Jurkat, Clone E6-1 (cell line): ENCODE measurements around the gene SLC16A10.
"Not testable (repeated sequence)": the region's sequence is repeated elsewhere in the genome, so short reads cannot be mapped to it uniquely, and the experiment has no call there.

Source experiments
- DNase-seq: peaks from one replicate; pipeline ENCODE4 v3.0.0-alpha.2; 2011; ENCODE audit warnings: low read depth, low spot score
- H3K4me3 ChIP-seq: 2 replicates; pipeline ENCODE4 v1.5.1; 2011; ENCODE audit warnings: mild to moderate bottlenecking, low read length, control low read depth, moderate library complexity

The SLC16A10 gene

DNA sequence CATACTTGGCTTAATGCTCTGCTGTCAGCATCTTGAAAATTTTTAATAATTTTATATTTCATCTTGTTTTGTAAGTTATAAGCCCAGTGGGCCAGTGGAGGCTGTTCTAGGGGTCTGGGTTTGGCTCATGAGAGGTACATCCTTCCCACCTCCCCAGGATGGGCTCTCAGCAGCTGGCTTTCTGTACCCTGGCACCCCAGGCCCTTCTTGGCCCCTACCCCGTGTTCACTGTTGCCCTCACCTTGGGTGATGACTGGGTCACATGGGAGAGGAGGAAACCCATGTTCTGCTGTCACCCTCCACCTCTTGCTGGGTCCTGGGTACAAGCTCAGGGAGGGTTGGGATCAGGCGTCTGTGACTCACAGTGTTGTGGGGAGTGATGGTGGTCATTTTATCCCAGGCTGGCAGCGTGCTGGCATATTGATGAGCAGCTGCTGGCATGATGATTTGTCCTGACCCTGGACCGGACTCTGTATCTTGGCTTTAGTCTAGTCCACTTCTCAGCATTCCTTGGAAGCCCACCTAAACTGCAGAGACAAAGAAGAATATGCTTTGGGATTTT lies 34.6 kb downstream of the SLC16A10 start:
- no peak for DNase-seq
- H3K4me3 ChIP-seq: no peak overlapping the region

- no peak overlapping the region for H3K4me3 ChIP-seq
- DNase-seq: no peak
These were observed 35.4 kb downstream of the SLC16A10 start for GRCh38 chr6:111122458-111123286.

GRCh38 chr6:111124406-111124805 lies 37.1 kb downstream of the SLC16A10 start:
- no peak for DNase-seq
- no peak overlapping the region for H3K4me3 ChIP-seq

DNA sequence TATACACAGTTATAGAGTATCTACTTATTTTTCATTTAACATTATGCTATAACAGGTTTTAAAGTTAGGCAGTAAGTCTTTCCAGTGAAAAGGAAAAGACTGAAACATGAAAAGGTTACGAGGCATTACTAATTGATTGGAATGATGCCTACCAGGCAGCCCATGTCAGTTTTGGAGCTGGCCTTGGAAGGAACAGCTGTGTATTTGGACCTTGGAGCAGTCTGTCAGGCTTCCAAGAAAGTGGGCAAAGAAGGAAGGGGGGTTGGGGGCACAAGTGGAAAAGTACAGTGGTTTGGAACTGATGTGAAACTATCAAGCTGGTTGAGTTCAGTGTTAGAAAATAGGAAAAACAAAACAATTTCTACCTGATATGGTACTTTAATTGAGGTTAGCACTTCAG lies 41.7 kb downstream of the SLC16A10 start:
- no peak for DNase-seq
- no peak overlapping the region for H3K4me3 ChIP-seq

- not testable (repeated sequence) for DNase-seq, H3K4me3 ChIP-seq
These were observed 43.7 kb downstream of the SLC16A10 start for GRCh38 chr6:111131018-111131417.

- not testable (repeated sequence) for H3K4me3 ChIP-seq, DNase-seq
These were observed 45.4 kb downstream of the SLC16A10 start for GRCh38 chr6:111132669-111133068.

GRCh38 chr6:111134236-111134869 lies 47.0 kb downstream of the SLC16A10 start:
- not testable (repeated sequence) for H3K4me3 ChIP-seq, DNase-seq

- H3K4me3 ChIP-seq: not testable (repeated sequence)
These were observed 50.3 kb downstream of the SLC16A10 start for GRCh38 chr6:111137489-111138093.

GRCh38 chr6:111147440-111147839 lies 60.1 kb downstream of the SLC16A10 start:
- H3K4me3 ChIP-seq: no peak overlapping the region
- DNase-seq: no peak

More at GRCh38 chr6:111137489-111138093, 50.3 kb downstream of the SLC16A10 start:
- not testable (repeated sequence) for DNase-seq

DNA sequence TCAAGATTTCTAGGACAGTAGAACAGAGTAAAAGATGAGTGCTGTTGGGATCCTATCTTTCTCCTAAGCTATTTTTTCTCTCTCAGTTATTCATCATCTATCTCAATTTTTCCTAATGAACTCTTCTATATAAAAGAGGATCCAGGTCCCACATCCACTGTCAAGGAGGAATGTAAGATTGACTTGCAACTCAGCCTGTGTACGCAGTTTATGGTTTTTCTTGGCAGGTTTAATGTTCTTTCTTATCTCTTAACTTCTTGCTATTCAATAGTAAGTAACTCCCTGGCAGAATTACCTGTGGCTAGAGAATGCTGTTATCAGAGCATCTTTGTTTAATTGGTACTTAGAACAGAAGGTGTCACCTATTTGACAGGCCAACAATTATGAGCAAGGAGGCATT lies 60.8 kb downstream of the SLC16A10 start:
- no peak overlapping the region for H3K4me3 ChIP-seq
- DNase-seq: no peak

GRCh38 chr6:111150577-111150976 lies 63.3 kb downstream of the SLC16A10 start:
- no peak overlapping the region for H3K4me3 ChIP-seq
- no peak for DNase-seq

GRCh38 chr6:111154981-111155380 lies 67.7 kb downstream of the SLC16A10 start:
- H3K4me3 ChIP-seq: no peak overlapping the region
- no peak for DNase-seq

GRCh38 chr6:111157412-111157811 lies 70.1 kb downstream of the SLC16A10 start:
- no peak overlapping the region for H3K4me3 ChIP-seq
- DNase-seq: no peak

DNA sequence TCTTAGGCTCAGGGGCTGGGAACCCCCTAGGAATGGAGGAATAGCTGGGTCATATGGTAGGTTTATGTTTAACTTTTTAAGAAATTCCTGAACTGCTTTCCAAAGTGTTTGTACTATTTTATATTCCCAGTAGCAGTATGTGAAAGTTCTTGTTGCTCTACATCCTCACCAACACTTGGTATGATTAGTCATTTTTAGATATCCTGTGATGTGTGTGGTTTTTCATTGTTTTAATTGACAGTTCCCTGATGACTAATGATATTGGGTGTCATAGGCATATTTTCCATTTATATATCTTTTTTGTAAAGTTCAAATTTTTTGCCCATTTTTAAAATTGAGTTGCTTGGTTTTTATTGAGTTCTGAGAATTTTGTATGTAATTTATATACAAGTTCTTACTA lies 72.3 kb downstream of the SLC16A10 start:
- no peak for DNase-seq

DNA sequence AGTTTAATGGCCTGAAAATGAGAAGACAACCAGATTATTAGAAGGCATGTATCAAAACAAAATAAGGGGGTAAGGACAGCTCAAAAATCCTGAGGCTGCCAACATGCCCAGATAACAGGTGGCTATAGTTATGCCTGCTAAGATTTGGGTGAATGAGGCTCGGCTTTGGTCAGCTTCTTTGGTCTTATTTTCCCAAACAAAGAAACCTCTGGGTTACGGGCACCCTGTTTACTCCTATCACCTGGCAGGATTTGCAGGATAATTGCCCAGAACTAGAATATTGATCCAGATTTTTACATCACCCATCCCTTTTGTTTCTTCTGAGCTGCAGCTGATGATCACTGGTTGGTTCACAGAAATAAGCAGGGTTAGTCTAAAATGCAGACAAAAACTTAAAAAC lies 74.3 kb downstream of the SLC16A10 start:
- DNase-seq: no peak
- no peak overlapping the region for H3K4me3 ChIP-seq

More for the DNA sequence above, 72.3 kb downstream of the SLC16A10 start:
- H3K4me3 ChIP-seq: no peak overlapping the region

DNA sequence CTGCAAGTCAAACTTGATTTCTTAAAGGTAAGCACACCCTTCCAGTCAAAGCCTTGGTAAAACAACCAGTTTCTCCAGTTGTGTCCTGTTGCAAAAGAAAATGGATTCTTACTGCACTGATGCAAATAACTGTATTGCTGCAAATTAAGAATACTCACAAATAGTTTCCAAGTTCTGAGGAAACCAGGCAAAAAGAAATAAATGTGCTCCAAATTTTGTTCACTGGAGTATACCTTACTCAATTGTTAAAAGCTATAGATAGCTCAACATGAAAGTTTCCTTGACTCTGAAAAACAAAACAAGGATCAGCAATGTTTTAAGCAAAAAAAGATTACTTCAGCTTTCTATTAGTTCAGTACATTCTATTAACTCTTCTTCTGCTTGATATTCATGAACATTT lies 75.2 kb downstream of the SLC16A10 start:
- DNase-seq: no peak
- H3K4me3 ChIP-seq: no peak overlapping the region

DNA sequence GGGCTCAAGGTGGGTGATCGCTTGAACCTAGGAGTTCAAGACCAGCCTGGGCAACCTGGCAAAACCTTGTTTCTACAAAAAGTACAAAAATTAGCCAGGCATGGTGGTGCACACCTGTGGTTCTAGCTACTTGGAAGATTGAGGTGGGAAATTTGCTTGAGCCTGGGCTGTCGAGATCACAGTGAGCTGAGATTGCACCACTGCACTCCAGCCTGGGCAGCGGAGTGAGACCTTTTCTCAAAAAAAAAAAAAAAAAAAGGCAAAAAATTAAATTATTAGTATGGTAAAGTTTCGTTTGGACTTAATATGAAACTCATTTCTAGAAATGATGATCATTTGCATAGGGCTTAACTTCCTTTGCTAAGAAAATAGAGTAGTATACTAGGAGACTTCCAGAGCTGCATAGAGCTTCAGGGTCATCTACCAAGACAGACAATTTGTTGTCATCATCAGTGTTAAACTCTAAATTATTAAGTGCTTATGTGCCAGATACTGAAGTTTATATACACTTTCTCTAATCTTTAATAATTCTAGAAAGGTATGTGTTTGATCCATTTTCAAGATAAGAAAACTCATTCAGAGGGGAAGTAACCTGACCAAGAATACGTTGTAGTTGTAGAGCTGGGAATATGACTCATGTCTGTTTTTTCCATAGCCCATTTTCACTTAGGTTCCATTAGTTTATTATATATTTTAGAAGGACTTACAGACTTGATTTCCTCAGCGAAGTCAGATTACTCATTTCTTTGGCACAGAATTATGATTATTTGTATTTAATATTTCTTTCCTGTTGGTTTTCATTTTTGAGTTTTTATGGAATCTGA lies 84.5 kb downstream of the SLC16A10 start:
- DNase-seq: no peak
- H3K4me3 ChIP-seq: no peak overlapping the region

GRCh38 chr6:111172563-111172962 lies 85.3 kb downstream of the SLC16A10 start:
- H3K4me3 ChIP-seq: no peak overlapping the region
- no peak for DNase-seq

DNA sequence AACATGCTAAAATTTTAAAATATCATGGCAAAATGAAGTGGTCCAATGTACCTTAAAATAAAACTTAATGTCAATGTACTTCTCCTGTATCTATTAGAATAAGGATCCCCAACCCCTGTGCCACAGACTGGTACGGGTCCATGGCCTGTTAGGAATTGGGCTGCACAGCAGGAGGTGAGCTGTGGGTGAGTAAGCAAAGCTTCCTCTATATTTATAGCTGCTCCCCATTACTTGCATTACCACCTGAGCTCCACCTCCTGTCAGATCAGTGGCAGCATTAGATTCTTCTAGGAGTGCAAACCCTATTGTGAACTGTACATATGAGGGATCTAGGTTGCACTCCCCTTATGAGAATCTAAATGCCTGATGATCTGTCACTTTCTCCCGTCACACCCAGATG lies 86.0 kb downstream of the SLC16A10 start:
- no peak overlapping the region for H3K4me3 ChIP-seq
- no peak for DNase-seq
